ENCODE results near the gene PTPRM.

Gene PTPRM

DNA sequence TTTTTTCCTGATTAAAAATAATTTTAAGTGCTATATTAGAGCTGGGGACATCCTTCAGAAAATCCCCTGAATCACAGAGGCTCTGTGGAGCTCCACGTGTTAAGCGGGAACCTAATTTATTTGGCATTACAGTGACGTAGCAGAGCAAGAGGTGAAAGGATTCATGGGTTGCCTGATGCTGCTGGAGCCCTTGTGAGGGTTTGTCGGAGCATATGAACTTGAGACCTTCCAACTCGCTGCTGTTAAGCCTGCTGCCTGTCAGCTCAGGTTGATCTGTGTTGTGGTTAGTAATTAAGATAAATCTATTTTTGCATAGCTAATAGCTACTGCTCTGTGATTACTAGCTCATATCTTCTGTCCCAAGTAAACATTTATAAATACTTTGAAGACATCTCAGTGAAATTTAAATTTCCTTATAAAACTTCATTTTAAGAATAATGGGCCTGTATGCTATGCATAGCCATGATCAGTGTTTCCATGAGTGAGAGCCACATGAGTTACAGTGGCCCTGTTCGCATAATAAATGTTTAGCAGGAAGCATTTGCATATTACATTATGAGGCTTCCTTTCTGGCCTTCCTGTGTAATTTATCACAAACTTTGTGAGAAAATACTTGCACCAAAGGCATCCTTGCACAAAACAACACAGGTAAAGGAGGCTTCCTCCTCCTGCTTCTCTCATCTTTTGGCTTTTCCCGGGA, 438.9 kb downstream of the PTPRM start:
- no peak for DNase-seq (ENCODE audit: low spot score)

DNA sequence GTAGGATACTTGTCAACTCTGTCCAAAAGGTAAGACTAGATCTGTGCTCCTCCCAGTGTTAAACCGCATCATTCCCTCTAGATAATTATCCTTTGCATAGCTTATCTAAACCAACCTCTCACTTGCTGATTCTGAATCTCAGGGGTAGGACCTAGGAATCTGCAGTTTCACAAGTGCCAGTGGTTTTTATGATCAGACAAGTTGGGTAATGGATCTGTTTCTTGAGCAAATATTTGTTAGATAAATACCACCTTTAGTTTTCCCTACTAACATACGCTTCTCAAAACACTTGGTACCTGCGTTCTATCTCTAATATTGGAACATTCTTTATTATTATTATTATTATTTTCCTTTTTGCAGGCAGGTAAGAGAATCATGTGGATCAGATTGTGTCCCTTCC, 439.9 kb downstream of the PTPRM start:
- DNase-seq (ENCODE audit: low spot score), result no peak

DNA sequence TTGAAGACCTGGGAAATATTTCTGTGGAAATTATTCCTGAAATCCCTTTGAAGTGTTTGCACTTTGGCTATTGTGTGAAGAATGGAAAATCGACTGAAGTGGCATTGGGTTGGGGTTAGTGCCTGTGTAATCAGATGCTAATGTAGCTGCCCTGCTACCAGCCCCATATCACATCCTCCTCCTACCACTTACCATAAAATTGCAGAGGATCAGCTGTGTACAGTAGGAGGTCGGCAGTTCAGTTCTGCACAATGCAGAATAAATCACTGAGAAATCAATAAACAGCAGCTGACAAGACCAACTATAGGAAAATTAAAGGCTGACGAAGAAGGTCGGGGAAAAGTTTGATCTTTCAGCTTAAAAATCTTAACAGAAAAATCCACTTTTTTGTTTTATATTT, 440.9 kb downstream of the PTPRM start:
- DNase-seq (ENCODE audit: low spot score), result no peak

DNA sequence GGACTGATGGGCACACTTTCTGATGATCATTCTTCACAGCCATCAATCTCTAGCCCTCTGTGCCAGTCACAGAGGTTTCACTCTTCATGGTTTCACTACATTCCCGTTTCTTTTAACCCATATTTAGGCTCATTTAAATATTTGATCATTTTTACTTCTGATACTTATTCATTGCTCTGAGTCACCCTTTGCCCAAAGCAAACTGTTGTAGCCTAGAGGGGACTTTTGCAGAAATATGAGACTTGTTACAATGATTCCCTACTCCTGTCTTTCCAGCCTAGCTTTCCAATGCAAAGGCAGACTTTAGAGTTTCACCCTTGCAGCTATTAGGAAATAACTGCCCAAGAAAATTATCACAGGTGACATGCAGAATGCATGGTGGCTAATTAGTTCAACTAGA, 444.2 kb downstream of the PTPRM start:
- DNase-seq (ENCODE audit: low spot score), result no peak

DNA sequence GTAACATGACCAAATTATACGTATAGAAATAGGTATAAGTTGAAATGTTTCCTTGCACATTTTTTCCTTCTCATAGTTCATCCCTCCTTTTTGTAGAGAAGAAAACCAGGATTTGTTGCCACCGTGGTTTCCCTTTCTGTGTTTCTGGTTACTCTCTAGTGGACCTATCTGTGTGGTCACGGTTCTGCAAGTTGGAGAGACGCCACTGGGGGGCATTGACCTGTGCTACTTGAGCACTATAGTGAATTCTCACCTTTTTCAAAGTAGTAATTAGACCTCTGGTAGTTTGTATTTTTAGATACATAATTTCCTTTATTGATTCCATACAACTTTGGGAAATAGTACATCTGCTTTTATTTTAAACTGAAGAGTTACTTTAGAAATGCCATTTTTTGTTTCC, 444.8 kb downstream of the PTPRM start:
- DNase-seq (ENCODE audit: low spot score), result no peak

GRCh38 chr18:8018701-8019331, 451.7 kb downstream of the PTPRM start:
- DNase-seq (ENCODE audit: low spot score), result no peak

DNA sequence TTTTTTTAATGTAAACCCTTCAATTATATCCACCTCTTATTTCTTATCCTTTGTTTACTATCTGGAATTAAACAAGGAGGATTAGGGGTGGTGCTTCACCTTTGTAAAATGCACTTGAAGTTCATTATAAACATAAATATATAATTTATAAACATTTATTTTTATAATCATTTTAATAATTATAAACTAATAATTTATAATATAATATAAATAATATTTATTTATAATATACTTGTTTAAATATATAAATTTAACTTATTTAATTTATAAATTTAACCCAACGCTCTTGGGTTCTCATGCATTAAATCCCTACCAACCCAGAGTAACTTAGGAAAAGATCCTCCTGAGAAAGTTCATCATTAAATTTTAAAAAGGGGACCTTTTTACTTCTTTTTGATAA, 452.5 kb downstream of the PTPRM start:
- no peak for DNase-seq (ENCODE audit: low spot score)

DNA sequence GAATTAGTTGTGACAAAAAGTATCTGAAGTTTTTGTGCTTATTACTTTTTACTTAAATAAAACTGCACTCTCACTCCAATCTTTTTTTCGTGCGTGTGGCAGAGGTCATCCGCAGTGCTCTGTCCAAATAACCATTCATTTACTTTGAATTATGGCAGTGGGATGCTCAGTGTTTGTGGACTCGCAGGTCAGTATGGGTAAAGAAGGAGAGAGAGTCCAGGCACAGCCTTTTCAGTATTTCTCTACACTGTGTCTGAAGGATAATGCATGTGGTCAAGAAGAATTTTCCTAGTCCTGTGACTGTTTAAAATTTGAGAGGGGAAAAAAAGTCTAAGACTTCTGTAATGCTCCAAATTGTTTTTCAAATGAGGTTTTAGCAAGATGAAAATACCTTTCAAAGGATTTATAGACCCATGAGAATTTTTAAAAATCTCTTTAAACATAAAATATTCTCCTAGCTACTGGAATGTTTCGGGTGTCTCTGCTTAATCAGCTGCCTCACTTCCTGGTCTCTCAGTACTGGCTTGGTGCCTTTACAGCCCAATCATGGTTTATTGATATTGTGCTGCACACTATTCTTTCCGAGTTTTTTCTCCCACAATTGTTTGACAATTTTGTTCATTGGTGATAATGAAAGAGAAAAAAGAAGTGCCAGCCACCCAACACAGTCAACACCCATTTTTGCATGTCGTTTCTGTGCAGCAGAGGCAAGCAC, 453.2 kb downstream of the PTPRM start:
- DNase-seq (ENCODE audit: low spot score), result no peak

GRCh38 chr18:8029061-8029460, 461.9 kb downstream of the PTPRM start:
- DNase-seq (ENCODE audit: low spot score), result no peak

GRCh38 chr18:8029731-8030130, 462.6 kb downstream of the PTPRM start:
- DNase-seq (ENCODE audit: low spot score), result no peak

DNA sequence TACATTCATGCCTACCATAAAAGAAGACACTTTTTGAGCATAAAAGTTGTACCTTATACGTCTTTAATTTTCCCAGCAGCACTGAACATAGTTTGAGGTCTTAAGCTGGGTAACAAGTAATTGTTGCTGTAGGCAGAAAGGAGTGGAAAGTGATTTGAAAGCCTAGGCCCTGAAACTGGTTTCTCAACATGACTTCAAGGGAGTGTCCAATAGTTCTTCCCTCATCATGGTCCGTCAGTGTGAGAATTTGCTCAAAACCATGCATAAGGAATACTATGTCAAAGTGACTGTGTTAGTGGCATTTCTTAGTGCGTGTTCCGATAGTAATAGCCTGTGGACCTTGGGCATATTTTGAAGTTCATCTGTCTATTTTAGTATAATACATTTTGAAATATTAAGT, 463.1 kb downstream of the PTPRM start:
- DNase-seq (ENCODE audit: low spot score), result no peak

DNA sequence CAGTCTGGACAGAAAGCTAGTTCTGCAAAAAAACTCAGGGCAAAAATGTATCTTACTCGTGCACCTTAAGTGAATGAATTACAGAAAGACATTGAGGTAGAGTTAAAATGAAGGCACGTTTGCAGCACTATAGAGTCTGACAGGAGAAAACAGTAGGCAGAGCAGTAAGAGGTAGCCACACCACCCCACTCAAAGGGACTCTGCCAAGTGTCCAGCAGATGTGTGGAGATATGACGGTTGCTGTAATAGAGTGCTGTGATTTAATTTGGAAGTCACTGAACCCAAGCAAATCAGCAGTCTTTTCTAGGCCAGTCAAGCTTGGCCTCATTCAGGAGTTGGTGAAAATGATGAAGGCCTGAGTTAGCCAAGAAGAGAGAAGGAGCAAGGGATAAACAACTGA, 464.4 kb downstream of the PTPRM start:
- no peak for DNase-seq (ENCODE audit: low spot score)

GRCh38 chr18:8034674-8035073, 467.6 kb downstream of the PTPRM start:
- peak; percentile 37 for DNase-seq (ENCODE audit: low spot score)

DNA sequence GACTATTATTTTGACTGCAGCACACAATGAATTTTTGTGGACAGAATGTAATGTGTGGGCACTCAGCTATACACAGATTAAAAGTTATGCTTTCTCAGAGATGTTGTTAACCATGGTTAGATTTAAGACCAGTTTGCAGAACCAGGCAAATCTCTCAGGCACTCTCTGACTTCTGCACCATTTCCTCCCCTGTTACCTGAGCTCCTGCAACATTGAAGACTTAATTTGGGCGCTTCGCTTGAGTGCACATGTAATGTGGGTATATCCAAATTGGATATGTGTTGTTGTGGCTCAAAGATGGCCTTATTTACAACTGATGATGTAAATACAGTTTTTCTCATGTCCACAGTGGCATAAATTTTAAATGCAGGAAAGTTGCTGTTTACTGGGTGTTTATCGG, 469.4 kb downstream of the PTPRM start:
- no peak for DNase-seq (ENCODE audit: low spot score)

- no peak for DNase-seq (ENCODE audit: low spot score)
These were observed 470.2 kb downstream of the PTPRM start for GRCh38 chr18:8037296-8037695.

DNA sequence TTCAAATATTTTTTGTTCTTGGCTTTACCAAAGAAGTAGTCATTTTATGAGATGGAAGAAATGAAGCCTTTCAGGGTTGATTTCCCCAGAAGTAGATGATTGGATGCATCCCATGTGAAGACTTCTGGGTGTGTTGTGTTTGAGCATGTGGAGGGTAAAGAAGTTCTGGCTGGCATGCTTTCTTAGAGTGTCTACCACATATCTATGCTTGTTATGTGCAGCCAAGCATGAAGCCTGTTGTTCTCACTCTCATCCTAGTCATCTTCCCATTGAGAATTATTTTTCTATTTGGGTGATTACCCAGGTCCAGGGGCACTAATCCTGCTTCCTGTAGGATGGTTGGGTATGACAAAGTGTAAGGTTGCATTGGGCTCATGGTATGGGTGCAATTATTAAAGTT, 472.9 kb downstream of the PTPRM start:
- peak; percentile 50 for DNase-seq (ENCODE audit: low spot score)

DNA sequence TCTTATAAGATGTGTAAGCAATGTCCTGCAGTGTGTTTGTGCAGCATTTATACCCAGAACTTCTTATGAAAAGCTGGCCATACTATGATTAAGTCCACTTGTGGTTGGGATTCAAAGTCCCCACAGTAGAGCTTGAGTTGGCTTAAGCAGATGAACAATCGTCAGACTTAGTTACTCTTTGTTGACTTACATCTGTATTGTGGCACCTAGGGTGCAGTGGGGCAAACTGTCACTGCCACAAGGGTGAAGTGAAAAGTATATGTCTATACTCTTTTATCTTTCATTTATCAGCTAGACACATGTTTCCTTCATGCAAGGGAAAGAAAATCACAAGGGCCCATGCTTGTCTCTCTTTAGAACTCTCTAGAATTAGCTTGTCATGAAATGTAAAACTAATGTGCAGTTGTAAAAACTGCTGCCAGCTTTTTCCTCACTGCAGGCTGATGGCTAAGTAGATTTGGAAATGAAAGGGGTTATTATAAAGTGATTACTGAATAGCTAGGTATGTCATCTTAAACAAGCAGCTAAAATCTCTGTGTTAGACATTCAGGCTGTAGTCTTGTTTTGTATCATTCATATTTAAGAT, 474.5 kb downstream of the PTPRM start:
- DNase-seq (ENCODE audit: low spot score), result no peak

GRCh38 chr18:8044004-8044403, 476.9 kb downstream of the PTPRM start:
- no peak for DNase-seq (ENCODE audit: low spot score)

GRCh38 chr18:8045160-8045883, 478.2 kb downstream of the PTPRM start:
- peak; percentile 53 for DNase-seq (ENCODE audit: low spot score)

GRCh38 chr18:8045884-8046281, 478.8 kb downstream of the PTPRM start:
- peak; percentile 25 for DNase-seq (ENCODE audit: low spot score)

- no peak for DNase-seq (ENCODE audit: low spot score)
These were observed 479.3 kb downstream of the PTPRM start for GRCh38 chr18:8046441-8046840.

DNA sequence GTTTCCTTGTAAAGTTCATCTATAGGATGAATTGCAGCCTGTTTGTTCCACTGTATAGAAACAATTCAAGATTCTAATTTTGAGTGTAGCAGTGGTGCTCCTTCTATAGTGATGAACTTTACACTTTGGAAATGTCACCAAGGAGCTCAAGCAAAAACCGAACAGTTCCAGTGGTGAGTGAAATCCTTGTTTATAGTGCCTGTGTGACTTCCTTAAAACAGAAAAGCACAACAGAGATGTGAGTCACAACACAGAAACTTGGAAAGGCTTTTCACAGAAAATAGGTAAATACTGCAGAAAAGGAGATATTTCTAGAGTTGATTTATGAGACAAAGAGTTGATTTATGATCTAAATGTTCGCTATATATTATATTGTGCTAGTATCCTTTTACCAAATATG, 482.0 kb downstream of the PTPRM start:
- peak; percentile 28 for DNase-seq (ENCODE audit: low spot score)

Measured in kidney tubule cell (primary cell).